H9 (cell line): Measurements from ENCODE around the gene AJAP1. TPM values are rescaled to one million over a fixed set of nuclear protein-coding genes. Genes with fewer than 3 reads are reported as not detected.

Experiments
- DNase-seq: peaks from one replicate; pipeline ENCODE4 v3.0.0-alpha.2; 2017
- H2AFZ ChIP-seq: one replicate; pipeline ENCODE4 v1.6.1; 2013; ENCODE audit warnings: mild to moderate bottlenecking, low read length, control low read depth, moderate library complexity
- H2AK5ac ChIP-seq: 2 replicates; pipeline ENCODE4 v1.6.1; 2013; ENCODE audit warnings: low read length, control low read depth, mixed read lengths; ENCODE audit not compliant: insufficient read length
- H2BK120ac ChIP-seq: one replicate; pipeline ENCODE4 v1.6.1; 2013; ENCODE audit warnings: low read depth, mild to moderate bottlenecking, low read length, control low read depth, inconsistent platforms; ENCODE audit not compliant: poor library complexity, severe bottlenecking
- H2BK12ac ChIP-seq: 2 replicates; pipeline ENCODE4 v1.6.1; 2013; ENCODE audit warnings: low read length, control low read depth, mixed read lengths, low read depth; ENCODE audit not compliant: insufficient read length
- H2BK15ac ChIP-seq: 2 replicates; pipeline ENCODE4 v1.6.1; 2013; ENCODE audit warnings: low read depth, low read length, control low read depth
- H2BK20ac ChIP-seq: one replicate; pipeline ENCODE4 v1.6.1; 2013; ENCODE audit warnings: low read depth, mild to moderate bottlenecking, low read length, control low read depth, inconsistent platforms; ENCODE audit not compliant: poor library complexity, severe bottlenecking
- H2BK5ac ChIP-seq: 2 replicates; pipeline ENCODE4 v1.6.1; 2013; ENCODE audit warnings: low read length, control low read depth, mixed read lengths; ENCODE audit not compliant: insufficient read length
- H3K14ac ChIP-seq: 2 replicates; pipeline ENCODE4 v1.6.1; 2013; ENCODE audit warnings: low read length, control low read depth; ENCODE audit not compliant: insufficient read depth
- H3K18ac ChIP-seq: 2 replicates; pipeline ENCODE4 v1.6.1; 2013; ENCODE audit warnings: low read depth, mild to moderate bottlenecking, mixed read lengths, low read length, control low read depth; ENCODE audit not compliant: insufficient read length
- H3K23ac ChIP-seq: 2 replicates; pipeline ENCODE4 v1.6.1; 2013; ENCODE audit warnings: low read length, control low read depth, mixed read lengths, low read depth; ENCODE audit not compliant: insufficient read length
- H3K23me2 ChIP-seq: 2 replicates; pipeline ENCODE4 v1.6.1; 2013; ENCODE audit warnings: low read depth, mild to moderate bottlenecking, mixed read lengths, low read length, control low read depth; ENCODE audit not compliant: insufficient read length, poor library complexity, severe bottlenecking
- H3K27ac ChIP-seq: 2 replicates; pipeline ENCODE4 v1.5.1; 2013; ENCODE audit warnings: low read length, control low read depth, mixed read lengths, low read depth; ENCODE audit not compliant: insufficient read length
- H3K27me3 ChIP-seq: 2 replicates; pipeline ENCODE4 v1.6.1; 2013; ENCODE audit warnings: low read length, control low read depth, inconsistent platforms; ENCODE audit not compliant: insufficient read depth
- H3K4ac ChIP-seq: 2 replicates; pipeline ENCODE4 v1.6.1; 2013; ENCODE audit warnings: low read depth, mild to moderate bottlenecking, control low read depth, inconsistent platforms, low read length, moderate library complexity
- H3K4me1 ChIP-seq: 2 replicates; pipeline ENCODE4 v1.6.1; 2013; ENCODE audit warnings: low read length, control low read depth, inconsistent platforms; ENCODE audit not compliant: insufficient read depth
- H3K4me2 ChIP-seq: 2 replicates; pipeline ENCODE4 v1.6.1; 2013; ENCODE audit warnings: low read length, control low read depth, mixed read lengths; ENCODE audit not compliant: insufficient read length, insufficient read depth
- H3K56ac ChIP-seq: 2 replicates; pipeline ENCODE4 v1.6.1; 2013; ENCODE audit warnings: low read depth, mild to moderate bottlenecking, mixed read lengths, low read length, control low read depth; ENCODE audit not compliant: insufficient read length
- H3K79me1 ChIP-seq: 2 replicates; pipeline ENCODE4 v1.6.1; 2013; ENCODE audit warnings: low read depth, mild to moderate bottlenecking, moderate library complexity, low read length, control low read depth, inconsistent platforms; ENCODE audit not compliant: insufficient read depth, poor library complexity, severe bottlenecking
- H3K79me2 ChIP-seq: 2 replicates; pipeline ENCODE4 v1.6.1; 2013; ENCODE audit warnings: low read length, control low read depth, inconsistent platforms; ENCODE audit not compliant: insufficient read depth
- H3K9ac ChIP-seq: 2 replicates; pipeline ENCODE4 v1.6.1; 2013; ENCODE audit warnings: low read length, control low read depth, mixed read lengths; ENCODE audit not compliant: insufficient read length; ENCODE audit errors: extremely low read depth
- H3K9me3 ChIP-seq: one replicate; pipeline ENCODE4 v1.6.1; 2013; ENCODE audit warnings: low read depth, low read length, inconsistent platforms; ENCODE audit not compliant: control insufficient read depth
- H3T11ph ChIP-seq: one replicate; pipeline ENCODE4 v1.6.1; 2013; ENCODE audit warnings: mild to moderate bottlenecking, low read length, control low read depth, inconsistent platforms
- H4K20me1 ChIP-seq: one replicate; pipeline ENCODE4 v1.6.1; 2013; ENCODE audit not compliant: control insufficient read depth, insufficient read length, insufficient read depth
- H4K5ac ChIP-seq: 2 replicates; pipeline ENCODE4 v1.6.1; 2013; ENCODE audit warnings: low read depth, mild to moderate bottlenecking, mixed read lengths, low read length, control low read depth; ENCODE audit not compliant: insufficient read length
- H4K8ac ChIP-seq: replicated peaks from 2 replicates; pipeline ENCODE4 v1.6.1; 2013; ENCODE audit warnings: low read length, control low read depth, mixed read lengths, low read depth; ENCODE audit not compliant: insufficient read length
- H4K91ac ChIP-seq: 2 replicates; pipeline ENCODE4 v1.6.1; 2013; ENCODE audit warnings: low read depth, mild to moderate bottlenecking, moderate library complexity, mixed read lengths, low read length, control low read depth; ENCODE audit not compliant: insufficient read length
- H3K27ac Mint-ChIP-seq, 3 experiments: 2 replicates in 2 of 3; 3 replicates in 1 of 3; pipeline ENCODE4 v1.8.0; 2020 to 2021; ENCODE audit warnings: mixed read lengths in 3 of 3, mild to moderate bottlenecking in 1 of 3, moderate library complexity in 1 of 3
- H3K27me3 Mint-ChIP-seq: 2 replicates; pipeline ENCODE4 v1.8.0; 2021; ENCODE audit warnings: low read depth, mild to moderate bottlenecking, moderate library complexity, mixed read lengths
- H3K36me3 Mint-ChIP-seq, 3 experiments: 2 replicates in 2 of 3; 3 replicates in 1 of 3; pipeline ENCODE4 v1.8.0; 2020 to 2021; ENCODE audit warnings: low read depth in 3 of 3, mixed read lengths in 3 of 3; ENCODE audit not compliant: insufficient read depth in 1 of 3
- H3K4me1 Mint-ChIP-seq, 2 experiments: 2 replicates each; pipeline ENCODE4 v1.8.0; 2020; ENCODE audit warnings: mixed read lengths in 2 of 2
- H3K4me3 Mint-ChIP-seq, 2 experiments: 2 replicates in 1 of 2; 3 replicates in 1 of 2; pipeline ENCODE4 v1.8.0; 2020 to 2021; ENCODE audit warnings: mild to moderate bottlenecking in 2 of 2, mixed read lengths in 2 of 2, moderate library complexity in 1 of 2
- H3K9me3 Mint-ChIP-seq, 2 experiments: 2 replicates in 1 of 2; 3 replicates in 1 of 2; pipeline ENCODE4 v1.8.0; 2020; ENCODE audit warnings: mild to moderate bottlenecking in 2 of 2, mixed read lengths in 2 of 2, moderate library complexity in 1 of 2
- WGBS: extraction: QIAGEN DNeasy Blood & Tissue Kit; methylation state at CpG from one replicate; pipeline ENCODE4 v1.1.7; 2013; ENCODE audit warnings: missing lambda C conversion rate, low lambda C conversion rate, mixed read lengths; ENCODE audit not compliant: insufficient read length; ENCODE audit errors: extremely low coverage; 5-methylcytosine and 5-hydroxymethylcytosine counted together
- total RNA-seq: library from RNA; stranded (reverse); gene quantifications from 2 replicates; pipeline ENCODE4 v1.2.1, GENCODE V29; 2021
- TF ChIP-seq, protein P1 (sequence below): fragments of 200-600 bp; sonication (generic); conservative IDR thresholded peaks from 3 replicates; pipeline ENCODE4 v1.8.0; 2021; ENCODE audit warnings: antibody characterized with exemption, mild to moderate bottlenecking

Gene AJAP1
- total RNA-seq, 1 experiment from 2014 or later: 8.6 TPM

DNA sequence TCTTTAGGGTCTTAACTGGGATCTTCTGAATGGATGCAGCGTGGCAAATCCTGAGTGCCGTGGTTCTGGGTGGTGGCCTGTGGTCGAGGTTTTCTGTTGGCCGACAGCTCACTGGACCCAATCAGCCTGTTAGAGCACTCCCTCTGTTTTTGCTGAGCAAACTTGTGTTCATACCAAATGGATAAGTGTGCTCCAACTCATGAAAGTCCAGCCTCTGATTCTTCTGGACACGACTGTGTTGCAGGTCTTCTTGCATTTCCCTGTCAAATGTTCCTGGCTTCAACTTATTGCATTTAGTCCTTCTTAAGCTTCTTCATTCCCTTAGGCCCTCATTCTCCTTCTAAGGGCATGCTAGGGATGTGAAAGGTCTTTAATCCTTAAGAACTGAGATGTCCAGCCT is 63.7 kb downstream of the AJAP1 start:
- Histone ChIP-seq H3K4ac (no peak overlapping the region), H2AFZ (no peak overlapping the region), H3K4me1 (no peaks in the 10 kb centered on the region), H3K4me2 (no peak overlapping the region), H3K9me3 (no peaks in the 10 kb centered on the region), H3K23ac (no peak overlapping the region), H3K79me1 (no peaks in the 10 kb centered on the region), H2AK5ac (no peak overlapping the region), H2BK120ac (no peak overlapping the region), H2BK20ac (no peak overlapping the region), H3K27ac (no peak overlapping the region), H2BK15ac (no peak overlapping the region), H3K56ac (no peak overlapping the region), H4K91ac (no peak overlapping the region), H3K14ac (no peak overlapping the region), H4K20me1 (no peaks in the 10 kb centered on the region), H4K5ac (no peak overlapping the region), H3K27me3 (no peaks in the 10 kb centered on the region), H3K79me2 (peaks cover 2% of the 10 kb centered on the region; the same call in 1 of the 2 replicates), H2BK12ac (no peak overlapping the region), H3K23me2 (no peaks in the 10 kb centered on the region), H4K8ac (no peak overlapping the region), H3K9ac (no peak overlapping the region), H3T11ph (no peak overlapping the region), H3K18ac (no peak overlapping the region), H2BK5ac (no peak overlapping the region)
- TF ChIP-seq, protein P1, sequence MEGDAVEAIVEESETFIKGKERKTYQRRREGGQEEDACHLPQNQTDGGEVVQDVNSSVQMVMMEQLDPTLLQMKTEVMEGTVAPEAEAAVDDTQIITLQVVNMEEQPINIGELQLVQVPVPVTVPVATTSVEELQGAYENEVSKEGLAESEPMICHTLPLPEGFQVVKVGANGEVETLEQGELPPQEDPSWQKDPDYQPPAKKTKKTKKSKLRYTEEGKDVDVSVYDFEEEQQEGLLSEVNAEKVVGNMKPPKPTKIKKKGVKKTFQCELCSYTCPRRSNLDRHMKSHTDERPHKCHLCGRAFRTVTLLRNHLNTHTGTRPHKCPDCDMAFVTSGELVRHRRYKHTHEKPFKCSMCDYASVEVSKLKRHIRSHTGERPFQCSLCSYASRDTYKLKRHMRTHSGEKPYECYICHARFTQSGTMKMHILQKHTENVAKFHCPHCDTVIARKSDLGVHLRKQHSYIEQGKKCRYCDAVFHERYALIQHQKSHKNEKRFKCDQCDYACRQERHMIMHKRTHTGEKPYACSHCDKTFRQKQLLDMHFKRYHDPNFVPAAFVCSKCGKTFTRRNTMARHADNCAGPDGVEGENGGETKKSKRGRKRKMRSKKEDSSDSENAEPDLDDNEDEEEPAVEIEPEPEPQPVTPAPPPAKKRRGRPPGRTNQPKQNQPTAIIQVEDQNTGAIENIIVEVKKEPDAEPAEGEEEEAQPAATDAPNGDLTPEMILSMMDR: no peak
- WGBS: no CpG with 5 or more reads among the region's 5 CpGs
- H3K27ac Mint-ChIP-seq: no peak overlapping the region
- no peak overlapping the region for H3K4me3 Mint-ChIP-seq
- peaks cover 34% of the 10 kb centered on the region for H3K27me3 Mint-ChIP-seq
- peaks cover 14 to 16% of the 10 kb centered on the region in 2 experiments for H3K4me1 Mint-ChIP-seq
- peaks cover 9 to 17% (median 10%) of the 10 kb centered on the region in 3 experiments; a peak in 6 of 7 replicates for H3K36me3 Mint-ChIP-seq
- H3K9me3 Mint-ChIP-seq: peaks cover 5 to 15% of the 10 kb centered on the region in 2 experiments
- DNase-seq: no peak
